Nephron (organoid): ENCODE data around the gene TJP3.

Experiments
- H3K27ac Mint-ChIP-seq, 3 experiments: 2 replicates each; pipeline ENCODE4 v1.8.0; 2020; ENCODE audit warnings: mixed read lengths in 3 of 3, mild to moderate bottlenecking in 2 of 3, moderate library complexity in 1 of 3
- H3K27me3 Mint-ChIP-seq: 2 replicates; pipeline ENCODE4 v1.8.0; 2021; ENCODE audit warnings: low read depth, mild to moderate bottlenecking, moderate library complexity, mixed read lengths
- H3K36me3 Mint-ChIP-seq: 2 replicates; pipeline ENCODE4 v1.8.0; 2020; ENCODE audit warnings: low read depth, mixed read lengths
- H3K4me1 Mint-ChIP-seq: 2 replicates; pipeline ENCODE4 v1.8.0; 2020; ENCODE audit warnings: mixed read lengths
- H3K4me3 Mint-ChIP-seq, 3 experiments: 2 replicates each; pipeline ENCODE4 v1.8.0; 2020; ENCODE audit warnings: mild to moderate bottlenecking in 3 of 3, mixed read lengths in 3 of 3, moderate library complexity in 2 of 3
- H3K9me3 Mint-ChIP-seq: 2 replicates; pipeline ENCODE4 v1.8.0; 2020; ENCODE audit warnings: mixed read lengths
- CTCF ChIP-seq, 3 experiments: fragments of 200-600 bp; sonication (generic); IDR thresholded peaks; one replicate each; pipeline ENCODE4 v1.5.0; 2021; ENCODE audit warnings: antibody characterized with exemption in 3 of 3; ENCODE audit not compliant: unreplicated experiment in 3 of 3

TJP3 gene

GRCh38 chr19:3722443-3723109 lies 14.4 kb downstream of the TJP3 start:
- H3K9me3 Mint-ChIP-seq, result no peaks in the 10 kb centered on the region

GRCh38 chr19:3723110-3723488 lies 14.9 kb downstream of the TJP3 start:
- TF ChIP-seq CTCF (IDR thresholded peaks at IDR 0.05; ENCODE audit: unreplicated experiment in 3 of 3), result no peak
- Mint-ChIP-seq H3K36me3 (no peaks in the 10 kb centered on the region), H3K4me1 (no peaks in the 10 kb centered on the region), H3K27me3 (peaks cover 75% of the 10 kb centered on the region), H3K27ac (no peak overlapping the region), H3K4me3 (peak overlapping the region in 2 of 3 experiments; percentile 18 to 33), H3K9me3 (no peaks in the 10 kb centered on the region)

More at GRCh38 chr19:3722443-3723109, 14.4 kb downstream of the TJP3 start:
- no peak for TF ChIP-seq CTCF (IDR thresholded peaks at IDR 0.05; ENCODE audit: unreplicated experiment in 3 of 3)
- no peak overlapping the region for H3K27ac Mint-ChIP-seq
- peak overlapping the region in 2 of 3 experiments; percentile 36 to 70 for H3K4me3 Mint-ChIP-seq
- no peaks in the 10 kb centered on the region for H3K36me3 Mint-ChIP-seq
- peaks cover 75% of the 10 kb centered on the region for H3K27me3 Mint-ChIP-seq
- H3K4me1 Mint-ChIP-seq, result no peaks in the 10 kb centered on the region

- H3K27ac Mint-ChIP-seq, result no peak overlapping the region
- no peak overlapping the region for H3K4me3 Mint-ChIP-seq
- no peaks in the 10 kb centered on the region for H3K36me3 Mint-ChIP-seq
- H3K9me3 Mint-ChIP-seq, result no peaks in the 10 kb centered on the region
- TF ChIP-seq CTCF (IDR thresholded peaks at IDR 0.05; ENCODE audit: unreplicated experiment in 3 of 3), result no peak
- peaks cover 71% of the 10 kb centered on the region for H3K27me3 Mint-ChIP-seq
- no peaks in the 10 kb centered on the region for H3K4me1 Mint-ChIP-seq
Measured at GRCh38 chr19:3723883-3724282, 15.7 kb downstream of the TJP3 start.

- peaks cover 64% of the 10 kb centered on the region for H3K27me3 Mint-ChIP-seq
- H3K9me3 Mint-ChIP-seq, result no peaks in the 10 kb centered on the region
- TF ChIP-seq CTCF (IDR thresholded peaks at IDR 0.05; ENCODE audit: unreplicated experiment in 3 of 3), result no peak
- H3K27ac Mint-ChIP-seq, result no peak overlapping the region
- no peaks in the 10 kb centered on the region for H3K4me1 Mint-ChIP-seq
- no peak overlapping the region for H3K4me3 Mint-ChIP-seq
- H3K36me3 Mint-ChIP-seq, result no peaks in the 10 kb centered on the region
Measured at GRCh38 chr19:3725121-3725520, 16.9 kb downstream of the TJP3 start.

GRCh38 chr19:3725640-3726310 lies 17.6 kb downstream of the TJP3 start:
- Mint-ChIP-seq H3K27ac (no peak overlapping the region), H3K4me3 (no peak overlapping the region), H3K27me3 (peaks cover 58% of the 10 kb centered on the region), H3K9me3 (no peaks in the 10 kb centered on the region), H3K4me1 (no peaks in the 10 kb centered on the region), H3K36me3 (no peaks in the 10 kb centered on the region)
- TF ChIP-seq CTCF (IDR thresholded peaks at IDR 0.05; ENCODE audit: unreplicated experiment in 3 of 3), result no peak
